HepG2 (cell line): Measurements from ENCODE around the gene PSMC3IP. TPM values are rescaled to one million over a fixed set of nuclear protein-coding genes. Genes with fewer than 3 reads are reported as not detected.

ENCODE experiments used
- ADNP ChIP-seq: sonication (generic); formaldehyde crosslinking; IDR thresholded peaks from 2 replicates; pipeline ENCODE4 v1.4.0; 2020; ENCODE audit warnings: missing genetic modification reagents
- ARID2 ChIP-seq: sonication (generic); formaldehyde crosslinking; IDR thresholded peaks from 2 replicates; pipeline ENCODE4 v1.8.1; 2022; ENCODE audit warnings: mild to moderate bottlenecking, missing genetic modification reagents, borderline replicate concordance
- EEA1 ChIP-seq: sonication (generic); formaldehyde crosslinking; IDR thresholded peaks from 2 replicates; pipeline ENCODE4 v1.5.1; 2020; ENCODE audit warnings: mild to moderate bottlenecking, missing genetic modification reagents, borderline replicate concordance
- GLI4 ChIP-seq: sonication (generic); formaldehyde crosslinking; IDR thresholded peaks from 2 replicates; pipeline ENCODE4 v1.5.1; 2020; ENCODE audit warnings: missing genetic modification reagents, mild to moderate bottlenecking, moderate library complexity, borderline replicate concordance
- HNRNPLL ChIP-seq: fragments of 200-400 bp; formaldehyde crosslinking; IDR thresholded peaks from 2 replicates; pipeline ENCODE4 v1.6.1; 2017; ENCODE audit warnings: mild to moderate bottlenecking, low read depth, low read length; ENCODE audit not compliant: poor library complexity, severe bottlenecking
- HOXA7 ChIP-seq: sonication (generic); formaldehyde crosslinking; IDR thresholded peaks from 2 replicates; pipeline ENCODE4 v1.8.1; 2022; ENCODE audit warnings: mild to moderate bottlenecking, missing genetic modification reagents, moderate library complexity
- HOXA9 ChIP-seq: sonication (generic); formaldehyde crosslinking; IDR thresholded peaks from 2 replicates; pipeline ENCODE4 v1.8.1; 2022; ENCODE audit warnings: missing genetic modification reagents, mild to moderate bottlenecking, moderate library complexity, borderline replicate concordance
- IKZF4 ChIP-seq: sonication (generic); formaldehyde crosslinking; IDR thresholded peaks from 2 replicates; pipeline ENCODE4 v1.5.1; 2020; ENCODE audit warnings: borderline replicate concordance, mild to moderate bottlenecking, low read depth, missing genetic modification reagents; ENCODE audit errors: not compliant biosample characterization
- LBX2 ChIP-seq: sonication (generic); formaldehyde crosslinking; IDR thresholded peaks from 2 replicates; pipeline ENCODE4 v1.5.0; 2020; ENCODE audit warnings: missing genetic modification reagents, mild to moderate bottlenecking, borderline replicate concordance
- NCOA1 ChIP-seq: sonication (generic); formaldehyde crosslinking; IDR thresholded peaks from 2 replicates; pipeline ENCODE4 v1.9.0; 2021; ENCODE audit warnings: missing genetic modification reagents
- NFE2L1 ChIP-seq: sonication (generic); formaldehyde crosslinking; IDR thresholded peaks from 2 replicates; pipeline ENCODE4 v1.4.0; 2020; ENCODE audit warnings: missing genetic modification reagents, mild to moderate bottlenecking, borderline replicate concordance
- REL ChIP-seq: sonication (generic); formaldehyde crosslinking; conservative IDR thresholded peaks from 2 replicates; pipeline ENCODE4 v1.8.0; 2022; ENCODE audit warnings: mild to moderate bottlenecking, missing genetic modification reagents, moderate library complexity
- RELA ChIP-seq: sonication (generic); formaldehyde crosslinking; IDR thresholded peaks from 2 replicates; pipeline ENCODE4 v1.4.0; 2020; ENCODE audit warnings: missing genetic modification reagents
- RFX3 ChIP-seq: IDR thresholded peaks from 2 replicates; pipeline ENCODE4 v1.6.1; 2016; ENCODE audit warnings: missing biosample characterization, missing genetic modification reagents
- RFXANK ChIP-seq: IDR thresholded peaks from 2 replicates; pipeline ENCODE4 v1.6.1; 2016
- SNRNP70 ChIP-seq: fragments of 200-400 bp; formaldehyde crosslinking; IDR thresholded peaks from 2 replicates; pipeline ENCODE4 v1.6.1; 2017; ENCODE audit warnings: mild to moderate bottlenecking, low read depth, low read length, moderate library complexity
- TBL1XR1 ChIP-seq: fragments of 150-350 bp; IDR thresholded peaks from 2 replicates; pipeline ENCODE4 v1.6.1; 2014; ENCODE audit warnings: borderline replicate concordance, low read length; ENCODE audit not compliant: partially characterized antibody
- TBP ChIP-seq: sonication (generic); formaldehyde crosslinking; IDR thresholded peaks from 2 replicates; pipeline ENCODE4 v1.5.0; 2020; ENCODE audit warnings: missing genetic modification reagents
- THAP11 ChIP-seq: IDR thresholded peaks from 2 replicates; pipeline ENCODE4 v1.6.1; 2016; ENCODE audit warnings: missing biosample characterization, missing genetic modification reagents
- ZC3H4 ChIP-seq: sonication (generic); formaldehyde crosslinking; IDR thresholded peaks from 2 replicates; pipeline ENCODE4 v1.4.0; 2020; ENCODE audit warnings: missing genetic modification reagents, borderline replicate concordance
- ZFY ChIP-seq: sonication (generic); formaldehyde crosslinking; IDR thresholded peaks from 2 replicates; pipeline ENCODE4 v1.4.0; 2020; ENCODE audit warnings: missing genetic modification reagents
- ZNF124 ChIP-seq: sonication (generic); formaldehyde crosslinking; IDR thresholded peaks from 2 replicates; pipeline ENCODE4 v1.4.0; 2020; ENCODE audit warnings: missing genetic modification reagents
- ZNF160 ChIP-seq: sonication (generic); formaldehyde crosslinking; IDR thresholded peaks from 2 replicates; pipeline ENCODE4 v1.8.0; 2022; ENCODE audit warnings: mild to moderate bottlenecking, inconsistent platforms, missing genetic modification reagents
- ZNF205 ChIP-seq: IDR thresholded peaks from 2 replicates; pipeline ENCODE4 v1.6.1; 2018; ENCODE audit warnings: missing biosample characterization, missing genetic modification reagents
- ZNF550 ChIP-seq: sonication (generic); formaldehyde crosslinking; IDR thresholded peaks from 2 replicates; pipeline ENCODE4 v1.4.0; 2020; ENCODE audit warnings: mild to moderate bottlenecking, missing genetic modification reagents, borderline replicate concordance
- ZNF557 ChIP-seq: sonication (generic); formaldehyde crosslinking; IDR thresholded peaks from 2 replicates; pipeline ENCODE4 v1.4.0; 2020; ENCODE audit warnings: missing genetic modification reagents
- ZNF562 ChIP-seq: sonication (generic); formaldehyde crosslinking; IDR thresholded peaks from 2 replicates; pipeline ENCODE4 v1.8.0; 2022; ENCODE audit warnings: missing genetic modification reagents, borderline replicate concordance
- ZNF577 ChIP-seq: sonication (generic); formaldehyde crosslinking; IDR thresholded peaks from 2 replicates; pipeline ENCODE4 v1.4.0; 2020; ENCODE audit warnings: mild to moderate bottlenecking, low read depth, missing genetic modification reagents, borderline replicate concordance
- ZNF766 ChIP-seq: sonication (generic); formaldehyde crosslinking; IDR thresholded peaks from 2 replicates; pipeline ENCODE4 v1.5.0; 2020; ENCODE audit warnings: missing genetic modification reagents, borderline replicate concordance
- ZNF768 ChIP-seq: sonication (generic); formaldehyde crosslinking; IDR thresholded peaks from 2 replicates; pipeline ENCODE4 v1.4.0; 2020; ENCODE audit warnings: missing genetic modification reagents
- ZNF777 ChIP-seq: sonication (generic); formaldehyde crosslinking; IDR thresholded peaks from 2 replicates; pipeline ENCODE4 v1.4.0; 2020; ENCODE audit warnings: missing genetic modification reagents
- ZNF790 ChIP-seq: sonication (generic); formaldehyde crosslinking; IDR thresholded peaks from 2 replicates; pipeline ENCODE4 v1.8.0; 2022; ENCODE audit warnings: missing genetic modification reagents, mild to moderate bottlenecking, borderline replicate concordance
- polyA plus RNA-seq, 8 experiments: library from polyadenylated mRNA; depleted of rRNA in 3 of 8; stranded (reverse) in 7 of 8; unstranded in 1 of 8; fragments of >200 nt; fragmentation: Illumina TruSeq in 4 of 8; extraction: Trizol in 4 of 8; gene quantifications; 2 replicates each; pipeline versions ENCODE4 v1.2.1 to v1.2.3, GENCODE V29; 2011 to 2016; ENCODE audit warnings: low read depth in 4 of 8, missing spikeins in 1 of 8, mixed read lengths in 1 of 8; ENCODE audit not compliant: insufficient read depth in 1 of 8
- total RNA-seq, 5 experiments: library from RNA; depleted of rRNA; stranded (reverse); fragments of >200 nt; fragmentation: Illumina TruSeq; extraction: Trizol; gene quantifications; 2 replicates each; pipeline ENCODE4 v1.2.3, GENCODE V29; 2016; ENCODE audit warnings: low read depth in 1 of 5
- TF ChIP-seq, protein P1 (sequence below), 2 experiments: fragments of 450-650 bp in 1 of 2; sonication (generic) in 1 of 2; formaldehyde crosslinking; IDR thresholded peaks; 2 replicates each; pipeline versions ENCODE4 v1.5.0 to v1.8.0; 2020 to 2022; ENCODE audit warnings: mild to moderate bottlenecking in 1 of 2, missing genetic modification reagents in 1 of 2

PSMC3IP gene
- total and polyA plus RNA-seq, 2 of the 13 experiments (the other 11 are each of a cell fraction or from before 2014, with no cell fraction given) = 6.5 to 22.4 TPM

- peak; percentile 94; the same call in 1 of the 2 replicates for TF ChIP-seq ZNF777 (CRISPR knock-in tag)
- TF ChIP-seq ZNF790 (CRISPR knock-in tag) = peak; percentile 93; the same call in 1 of the 2 replicates
- peak; percentile 57; the same call in 1 of the 2 replicates for TF ChIP-seq ZNF160
- peak; percentile 64 for TF ChIP-seq EEA1 (CRISPR knock-in tag)
- no peak for TF ChIP-seq HOXA7
- TF ChIP-seq GLI4 (CRISPR knock-in tag) = no peak
- peak; percentile 65; the same call in 1 of the 2 replicates for TF ChIP-seq ARID2 (CRISPR knock-in tag)
- TF ChIP-seq NCOA1 (CRISPR knock-in tag) = no peak
- 0 out of 2 replicates have a peak, but pooled peaks have one; percentile 76 for TF ChIP-seq ZNF766 (CRISPR knock-in tag)
- no peak for TF ChIP-seq HOXA9
- TF ChIP-seq REL (CRISPR knock-in tag) = 0 out of 2 replicates have a peak, but pooled peaks have one; percentile 75
- no peak for TF ChIP-seq ZC3H4 (CRISPR knock-in tag)
- TF ChIP-seq ZNF577 = no peak; the same call in 1 of the 2 replicates
- no peak for TF ChIP-seq ZNF557 (CRISPR knock-in tag)
- TF ChIP-seq IKZF4 (CRISPR knock-in tag) = no peak
- peak; percentile 90 for TF ChIP-seq TBL1XR1
- no peak for TF ChIP-seq SNRNP70
- TF ChIP-seq RELA (CRISPR knock-in tag) = 0 out of 2 replicates have a peak, but pooled peaks have one; percentile 82
- TF ChIP-seq HNRNPLL = peak; percentile 96
- TF ChIP-seq LBX2 (CRISPR knock-in tag) = no peak
- TF ChIP-seq THAP11 (CRISPR knock-in tag) = peak; percentile 96
- no peak; the same call in 1 of the 2 replicates for TF ChIP-seq ZNF205 (CRISPR knock-in tag)
- TF ChIP-seq, protein P1, sequence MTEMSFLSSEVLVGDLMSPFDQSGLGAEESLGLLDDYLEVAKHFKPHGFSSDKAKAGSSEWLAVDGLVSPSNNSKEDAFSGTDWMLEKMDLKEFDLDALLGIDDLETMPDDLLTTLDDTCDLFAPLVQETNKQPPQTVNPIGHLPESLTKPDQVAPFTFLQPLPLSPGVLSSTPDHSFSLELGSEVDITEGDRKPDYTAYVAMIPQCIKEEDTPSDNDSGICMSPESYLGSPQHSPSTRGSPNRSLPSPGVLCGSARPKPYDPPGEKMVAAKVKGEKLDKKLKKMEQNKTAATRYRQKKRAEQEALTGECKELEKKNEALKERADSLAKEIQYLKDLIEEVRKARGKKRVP (CRISPR knock-in tag; IDR thresholded peaks at IDR 0.05) = peak in 1 of 2 experiments; percentile 69; a peak in 1 of 4 replicates
- peak; percentile 61; the same call in 1 of the 2 replicates for TF ChIP-seq ZNF124
- TF ChIP-seq ZNF550 (CRISPR knock-in tag) = no peak
- TF ChIP-seq ZNF562 (CRISPR knock-in tag) = no peak
- TF ChIP-seq ADNP (CRISPR knock-in tag) = no peak; the same call in 1 of the 2 replicates
- TF ChIP-seq RFXANK (CRISPR knock-in tag) = no peak
- TF ChIP-seq ZFY = no peak; the same call in 1 of the 2 replicates
- TF ChIP-seq NFE2L1 (CRISPR knock-in tag) = no peak
- TF ChIP-seq ZNF768 (CRISPR knock-in tag) = no peak
- no peak for TF ChIP-seq RFX3 (CRISPR knock-in tag)
- no peak for TF ChIP-seq TBP (CRISPR knock-in tag)
These were observed 15.6 kb downstream of the PSMC3IP start, which contains the start of gene COASY (continued) for GRCh38 chr17:42561897-42562387.
